HEK293 (cell line): ENCODE results near the gene OGFOD3.
A peak's percentile ranks its signal among the peaks of the same experiment; 100 is the strongest.

ENCODE experiments used
- GLI2 ChIP-seq: fragments of 450-650 bp; formaldehyde crosslinking; IDR thresholded peaks from 2 replicates; pipeline ENCODE4; 2017; ENCODE audit warnings: missing biosample characterization, missing genetic modification characterization, low read depth, borderline replicate concordance
- GLIS1 ChIP-seq: fragments of 450-650 bp; formaldehyde crosslinking; IDR thresholded peaks from 2 replicates; pipeline ENCODE4 v1.5.1; 2016; ENCODE audit warnings: missing biosample characterization, missing genetic modification characterization
- KLF7 ChIP-seq: fragments of 450-650 bp; formaldehyde crosslinking; IDR thresholded peaks from 2 replicates; pipeline ENCODE4 v1.5.1; 2016; ENCODE audit warnings: missing biosample characterization, missing genetic modification characterization, borderline replicate concordance
- KLF8 ChIP-seq: fragments of 450-650 bp; formaldehyde crosslinking; IDR thresholded peaks from 2 replicates; pipeline ENCODE4 v1.5.1; 2016; ENCODE audit warnings: missing biosample characterization, missing genetic modification characterization
- KLF9 ChIP-seq: fragments of 450-650 bp; formaldehyde crosslinking; IDR thresholded peaks from 2 replicates; pipeline ENCODE4 v1.5.1; 2016; ENCODE audit warnings: missing biosample characterization, missing genetic modification characterization, low read depth
- YY1 ChIP-seq: fragments of 450-650 bp; formaldehyde crosslinking; IDR thresholded peaks from 2 replicates; pipeline ENCODE4 v1.5.1; 2018; ENCODE audit warnings: missing biosample characterization, missing genetic modification characterization
- ZBTB8A ChIP-seq: fragments of 450-650 bp; formaldehyde crosslinking; IDR thresholded peaks from 2 replicates; pipeline ENCODE4 v1.5.1; 2016; ENCODE audit warnings: missing biosample characterization, missing genetic modification characterization
- ZFP37 ChIP-seq: fragments of 450-650 bp; formaldehyde crosslinking; IDR thresholded peaks from 2 replicates; pipeline ENCODE4 v1.5.1; 2016; ENCODE audit warnings: missing biosample characterization, missing genetic modification characterization
- ZNF114 ChIP-seq: fragments of 450-650 bp; formaldehyde crosslinking; IDR thresholded peaks from 2 replicates; pipeline ENCODE4 v1.5.0; 2017; ENCODE audit warnings: missing biosample characterization, missing genetic modification characterization
- ZNF169 ChIP-seq: fragments of 450-650 bp; formaldehyde crosslinking; IDR thresholded peaks from 2 replicates; pipeline ENCODE4 v1.5.1; 2016; ENCODE audit warnings: missing biosample characterization, missing genetic modification characterization
- ZNF37A ChIP-seq: fragments of 450-650 bp; IDR thresholded peaks from 2 replicates; pipeline ENCODE4 v1.5.1; 2018; ENCODE audit warnings: missing biosample characterization, missing genetic modification characterization
- ZNF501 ChIP-seq: fragments of 450-650 bp; formaldehyde crosslinking; IDR thresholded peaks from 2 replicates; pipeline ENCODE4 v1.5.1; 2016; ENCODE audit warnings: missing biosample characterization, missing genetic modification characterization
- ZNF514 ChIP-seq: fragments of 450-650 bp; formaldehyde crosslinking; IDR thresholded peaks from 2 replicates; pipeline ENCODE4 v1.5.1; 2016; ENCODE audit warnings: missing biosample characterization, missing genetic modification characterization
- ZNF660 ChIP-seq: fragments of 450-650 bp; IDR thresholded peaks from 2 replicates; pipeline ENCODE4 v1.5.1; 2018; ENCODE audit warnings: missing biosample characterization, mild to moderate bottlenecking, missing genetic modification characterization
- ZNF785 ChIP-seq: fragments of 450-650 bp; formaldehyde crosslinking; IDR thresholded peaks from 2 replicates; pipeline ENCODE4 v1.5.1; 2016; ENCODE audit warnings: missing biosample characterization, missing genetic modification characterization
- TF ChIP-seq, protein P1 (sequence below): fragments of 450-650 bp; formaldehyde crosslinking; IDR thresholded peaks from 2 replicates; pipeline ENCODE4 v1.5.1; 2017; ENCODE audit warnings: missing biosample characterization, mild to moderate bottlenecking, missing genetic modification characterization, moderate library complexity
- TF ChIP-seq, protein P2 (sequence below): IDR thresholded peaks from 2 replicates; pipeline ENCODE4 v1.6.1; 2011; ENCODE audit warnings: mild to moderate bottlenecking, low read depth, low read length, borderline replicate concordance
- TF ChIP-seq, protein P3 (sequence below): fragments of 450-650 bp; formaldehyde crosslinking; IDR thresholded peaks from 2 replicates; pipeline ENCODE4 v1.5.1; 2016; ENCODE audit warnings: missing biosample characterization, missing genetic modification characterization
- TF ChIP-seq, protein P4 (sequence below): fragments of 450-650 bp; formaldehyde crosslinking; IDR thresholded peaks from 2 replicates; pipeline ENCODE4 v1.5.1; 2016; ENCODE audit warnings: missing biosample characterization, missing genetic modification characterization
- TF ChIP-seq, protein P5 (sequence below): fragments of 450-650 bp; formaldehyde crosslinking; conservative IDR thresholded peaks from 2 replicates; pipeline ENCODE4 v1.5.1; 2016; ENCODE audit warnings: low read depth, missing biosample characterization, missing genetic modification characterization
- TF ChIP-seq, protein P6 (sequence below): fragments of 450-650 bp; formaldehyde crosslinking; IDR thresholded peaks from 2 replicates; pipeline ENCODE4 v1.5.1; 2017; ENCODE audit warnings: missing biosample characterization, missing genetic modification characterization
- TF ChIP-seq, protein P7 (sequence below): fragments of 450-650 bp; formaldehyde crosslinking; IDR thresholded peaks from 2 replicates; pipeline ENCODE4 v1.5.1; 2016; ENCODE audit warnings: missing biosample characterization, missing genetic modification characterization
- TF ChIP-seq, protein P8 (sequence below): fragments of 450-650 bp; formaldehyde crosslinking; IDR thresholded peaks from 2 replicates; pipeline ENCODE4; 2016; ENCODE audit warnings: missing biosample characterization, missing genetic modification characterization

The OGFOD3 gene

DNA sequence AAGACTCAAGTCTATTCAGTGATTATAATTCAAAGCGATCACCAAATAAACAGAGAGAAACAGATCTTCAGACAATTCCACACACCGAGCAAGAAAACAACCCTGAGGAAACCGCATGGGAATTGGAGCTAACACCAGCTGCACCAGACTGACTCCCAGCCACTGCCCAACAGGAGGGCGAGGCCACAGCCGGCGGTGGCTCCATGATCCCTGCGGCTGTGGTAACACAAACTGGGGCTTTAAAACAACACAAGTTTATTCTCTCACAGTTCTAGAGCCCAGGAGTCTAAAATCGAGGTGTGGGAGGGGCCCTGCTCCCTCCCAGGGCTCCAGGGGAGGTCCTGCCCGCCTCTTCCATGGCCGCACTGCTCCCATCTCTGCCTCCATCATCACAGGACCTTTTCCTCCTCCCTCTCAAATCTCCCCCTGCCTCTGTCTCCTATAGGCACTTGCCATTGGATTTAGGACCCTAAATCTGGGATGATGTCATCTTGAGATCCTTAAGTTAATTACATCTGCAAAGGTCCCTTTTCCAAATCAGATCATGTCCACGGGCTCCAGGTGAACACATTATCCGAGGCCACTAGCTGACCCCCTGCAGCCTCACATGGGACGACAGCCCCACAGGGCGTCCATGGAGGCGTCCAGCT, 10.0 kb downstream of the OGFOD3 start (continued):
- TF ChIP-seq, protein P1, sequence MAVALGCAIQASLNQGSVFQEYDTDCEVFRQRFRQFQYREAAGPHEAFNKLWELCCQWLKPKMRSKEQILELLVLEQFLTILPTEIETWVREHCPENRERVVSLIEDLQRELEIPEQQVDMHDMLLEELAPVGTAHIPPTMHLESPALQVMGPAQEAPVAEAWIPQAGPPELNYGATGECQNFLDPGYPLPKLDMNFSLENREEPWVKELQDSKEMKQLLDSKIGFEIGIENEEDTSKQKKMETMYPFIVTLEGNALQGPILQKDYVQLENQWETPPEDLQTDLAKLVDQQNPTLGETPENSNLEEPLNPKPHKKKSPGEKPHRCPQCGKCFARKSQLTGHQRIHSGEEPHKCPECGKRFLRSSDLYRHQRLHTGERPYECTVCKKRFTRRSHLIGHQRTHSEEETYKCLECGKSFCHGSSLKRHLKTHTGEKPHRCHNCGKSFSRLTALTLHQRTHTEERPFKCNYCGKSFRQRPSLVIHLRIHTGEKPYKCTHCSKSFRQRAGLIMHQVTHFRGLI, result no peak
- TF ChIP-seq ZNF501 (no peak), ZNF660 (tag by site-specific recombination) (no peak), ZFP37 (tag by site-specific recombination) (no peak), ZNF37A (tag by site-specific recombination) (no peak), ZNF514 (tag by site-specific recombination) (no peak), ZNF785 (no peak), ZNF114 (no peak), GLIS1 (tag by site-specific recombination) (peak; percentile 42; the same call in 1 of the 2 replicates), ZNF169 (tag by site-specific recombination) (no peak), GLI2 (tag by site-specific recombination) (no peak), ZBTB8A (tag by site-specific recombination) (no peak), KLF9 (tag by site-specific recombination) (no peak), YY1 (tag by site-specific recombination) (no peak), KLF7 (no peak), KLF8 (tag by site-specific recombination) (no peak)
- TF ChIP-seq, protein P2, sequence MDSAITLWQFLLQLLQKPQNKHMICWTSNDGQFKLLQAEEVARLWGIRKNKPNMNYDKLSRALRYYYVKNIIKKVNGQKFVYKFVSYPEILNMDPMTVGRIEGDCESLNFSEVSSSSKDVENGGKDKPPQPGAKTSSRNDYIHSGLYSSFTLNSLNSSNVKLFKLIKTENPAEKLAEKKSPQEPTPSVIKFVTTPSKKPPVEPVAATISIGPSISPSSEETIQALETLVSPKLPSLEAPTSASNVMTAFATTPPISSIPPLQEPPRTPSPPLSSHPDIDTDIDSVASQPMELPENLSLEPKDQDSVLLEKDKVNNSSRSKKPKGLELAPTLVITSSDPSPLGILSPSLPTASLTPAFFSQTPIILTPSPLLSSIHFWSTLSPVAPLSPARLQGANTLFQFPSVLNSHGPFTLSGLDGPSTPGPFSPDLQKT, result no peak
- TF ChIP-seq, protein P3, sequence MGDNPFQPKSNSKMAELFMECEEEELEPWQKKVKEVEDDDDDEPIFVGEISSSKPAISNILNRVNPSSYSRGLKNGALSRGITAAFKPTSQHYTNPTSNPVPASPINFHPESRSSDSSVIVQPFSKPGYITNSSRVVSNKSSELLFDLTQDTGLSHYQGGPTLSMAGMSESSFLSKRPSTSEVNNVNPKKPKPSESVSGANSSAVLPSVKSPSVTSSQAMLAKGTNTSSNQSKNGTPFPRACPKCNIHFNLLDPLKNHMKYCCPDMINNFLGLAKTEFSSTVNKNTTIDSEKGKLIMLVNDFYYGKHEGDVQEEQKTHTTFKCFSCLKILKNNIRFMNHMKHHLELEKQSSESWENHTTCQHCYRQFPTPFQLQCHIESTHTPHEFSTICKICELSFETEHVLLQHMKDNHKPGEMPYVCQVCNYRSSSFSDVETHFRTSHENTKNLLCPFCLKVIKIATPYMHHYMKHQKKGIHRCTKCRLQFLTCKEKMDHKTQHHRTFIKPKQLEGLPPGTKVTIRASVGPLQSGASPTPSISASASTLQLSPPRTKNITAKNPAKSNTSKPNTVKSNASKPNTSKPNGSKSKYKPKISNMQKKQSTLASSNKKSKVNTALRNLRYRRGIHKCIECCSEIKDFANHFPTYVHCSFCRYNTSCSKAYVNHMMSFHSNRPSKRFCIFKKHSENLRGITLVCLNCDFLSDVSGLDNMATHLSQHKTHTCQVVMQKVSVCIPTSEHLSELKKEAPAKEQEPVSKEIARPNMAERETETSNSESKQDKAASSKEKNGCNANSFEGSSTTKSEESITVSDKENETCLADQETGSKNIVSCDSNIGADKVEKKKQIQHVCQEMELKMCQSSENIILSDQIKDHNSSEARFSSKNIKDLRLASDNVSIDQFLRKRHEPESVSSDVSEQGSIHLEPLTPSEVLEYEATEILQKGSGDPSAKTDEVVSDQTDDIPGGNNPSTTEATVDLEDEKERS, result no peak
- TF ChIP-seq, protein P4, sequence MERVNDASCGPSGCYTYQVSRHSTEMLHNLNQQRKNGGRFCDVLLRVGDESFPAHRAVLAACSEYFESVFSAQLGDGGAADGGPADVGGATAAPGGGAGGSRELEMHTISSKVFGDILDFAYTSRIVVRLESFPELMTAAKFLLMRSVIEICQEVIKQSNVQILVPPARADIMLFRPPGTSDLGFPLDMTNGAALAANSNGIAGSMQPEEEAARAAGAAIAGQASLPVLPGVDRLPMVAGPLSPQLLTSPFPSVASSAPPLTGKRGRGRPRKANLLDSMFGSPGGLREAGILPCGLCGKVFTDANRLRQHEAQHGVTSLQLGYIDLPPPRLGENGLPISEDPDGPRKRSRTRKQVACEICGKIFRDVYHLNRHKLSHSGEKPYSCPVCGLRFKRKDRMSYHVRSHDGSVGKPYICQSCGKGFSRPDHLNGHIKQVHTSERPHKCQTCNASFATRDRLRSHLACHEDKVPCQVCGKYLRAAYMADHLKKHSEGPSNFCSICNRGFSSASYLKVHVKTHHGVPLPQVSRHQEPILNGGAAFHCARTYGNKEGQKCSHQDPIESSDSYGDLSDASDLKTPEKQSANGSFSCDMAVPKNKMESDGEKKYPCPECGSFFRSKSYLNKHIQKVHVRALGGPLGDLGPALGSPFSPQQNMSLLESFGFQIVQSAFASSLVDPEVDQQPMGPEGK, result 0 out of 2 replicates have a peak, but pooled peaks have one; percentile 9
- TF ChIP-seq, protein P5, sequence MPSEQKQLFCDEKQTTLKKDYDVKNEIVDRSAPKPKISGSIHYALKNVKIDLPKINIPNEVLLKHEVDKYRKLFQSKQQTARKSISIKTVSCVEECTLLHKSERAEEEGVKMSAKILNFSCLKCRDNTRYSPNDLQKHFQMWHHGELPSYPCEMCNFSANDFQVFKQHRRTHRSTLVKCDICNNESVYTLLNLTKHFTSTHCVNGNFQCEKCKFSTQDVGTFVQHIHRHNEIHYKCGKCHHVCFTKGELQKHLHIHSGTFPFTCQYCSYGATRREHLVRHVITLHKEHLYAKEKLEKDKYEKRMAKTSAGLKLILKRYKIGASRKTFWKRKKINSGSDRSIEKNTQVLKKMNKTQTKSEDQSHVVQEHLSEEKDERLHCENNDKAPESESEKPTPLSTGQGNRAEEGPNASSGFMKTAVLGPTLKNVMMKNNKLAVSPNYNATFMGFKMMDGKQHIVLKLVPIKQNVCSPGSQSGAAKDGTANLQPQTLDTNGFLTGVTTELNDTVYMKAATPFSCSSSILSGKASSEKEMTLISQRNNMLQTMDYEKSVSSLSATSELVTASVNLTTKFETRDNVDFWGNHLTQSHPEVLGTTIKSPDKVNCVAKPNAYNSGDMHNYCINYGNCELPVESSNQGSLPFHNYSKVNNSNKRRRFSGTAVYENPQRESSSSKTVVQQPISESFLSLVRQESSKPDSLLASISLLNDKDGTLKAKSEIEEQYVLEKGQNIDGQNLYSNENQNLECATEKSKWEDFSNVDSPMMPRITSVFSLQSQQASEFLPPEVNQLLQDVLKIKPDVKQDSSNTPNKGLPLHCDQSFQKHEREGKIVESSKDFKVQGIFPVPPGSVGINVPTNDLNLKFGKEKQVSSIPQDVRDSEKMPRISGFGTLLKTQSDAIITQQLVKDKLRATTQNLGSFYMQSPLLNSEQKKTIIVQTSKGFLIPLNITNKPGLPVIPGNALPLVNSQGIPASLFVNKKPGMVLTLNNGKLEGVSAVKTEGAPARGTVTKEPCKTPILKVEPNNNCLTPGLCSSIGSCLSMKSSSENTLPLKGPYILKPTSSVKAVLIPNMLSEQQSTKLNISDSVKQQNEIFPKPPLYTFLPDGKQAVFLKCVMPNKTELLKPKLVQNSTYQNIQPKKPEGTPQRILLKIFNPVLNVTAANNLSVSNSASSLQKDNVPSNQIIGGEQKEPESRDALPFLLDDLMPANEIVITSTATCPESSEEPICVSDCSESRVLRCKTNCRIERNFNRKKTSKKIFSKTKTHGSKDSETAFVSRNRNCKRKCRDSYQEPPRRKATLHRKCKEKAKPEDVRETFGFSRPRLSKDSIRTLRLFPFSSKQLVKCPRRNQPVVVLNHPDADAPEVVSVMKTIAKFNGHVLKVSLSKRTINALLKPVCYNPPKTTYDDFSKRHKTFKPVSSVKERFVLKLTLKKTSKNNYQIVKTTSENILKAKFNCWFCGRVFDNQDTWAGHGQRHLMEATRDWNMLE (tag by site-specific recombination), result no peak
- TF ChIP-seq, protein P6, sequence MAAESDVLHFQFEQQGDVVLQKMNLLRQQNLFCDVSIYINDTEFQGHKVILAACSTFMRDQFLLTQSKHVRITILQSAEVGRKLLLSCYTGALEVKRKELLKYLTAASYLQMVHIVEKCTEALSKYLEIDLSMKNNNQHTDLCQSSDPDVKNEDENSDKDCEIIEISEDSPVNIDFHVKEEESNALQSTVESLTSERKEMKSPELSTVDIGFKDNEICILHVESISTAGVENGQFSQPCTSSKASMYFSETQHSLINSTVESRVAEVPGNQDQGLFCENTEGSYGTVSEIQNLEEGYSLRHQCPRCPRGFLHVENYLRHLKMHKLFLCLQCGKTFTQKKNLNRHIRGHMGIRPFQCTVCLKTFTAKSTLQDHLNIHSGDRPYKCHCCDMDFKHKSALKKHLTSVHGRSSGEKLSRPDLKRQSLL, result peak; percentile 82; the same call in 1 of the 2 replicates
- TF ChIP-seq, protein P7, sequence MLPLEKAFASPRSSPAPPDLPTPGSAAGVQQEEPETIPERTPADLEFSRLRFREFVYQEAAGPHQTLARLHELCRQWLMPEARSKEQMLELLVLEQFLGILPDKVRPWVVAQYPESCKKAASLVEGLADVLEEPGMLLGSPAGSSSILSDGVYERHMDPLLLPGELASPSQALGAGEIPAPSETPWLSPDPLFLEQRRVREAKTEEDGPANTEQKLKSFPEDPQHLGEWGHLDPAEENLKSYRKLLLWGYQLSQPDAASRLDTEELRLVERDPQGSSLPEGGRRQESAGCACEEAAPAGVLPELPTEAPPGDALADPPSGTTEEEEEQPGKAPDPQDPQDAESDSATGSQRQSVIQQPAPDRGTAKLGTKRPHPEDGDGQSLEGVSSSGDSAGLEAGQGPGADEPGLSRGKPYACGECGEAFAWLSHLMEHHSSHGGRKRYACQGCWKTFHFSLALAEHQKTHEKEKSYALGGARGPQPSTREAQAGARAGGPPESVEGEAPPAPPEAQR (tag by site-specific recombination), result no peak
- TF ChIP-seq, protein P8, sequence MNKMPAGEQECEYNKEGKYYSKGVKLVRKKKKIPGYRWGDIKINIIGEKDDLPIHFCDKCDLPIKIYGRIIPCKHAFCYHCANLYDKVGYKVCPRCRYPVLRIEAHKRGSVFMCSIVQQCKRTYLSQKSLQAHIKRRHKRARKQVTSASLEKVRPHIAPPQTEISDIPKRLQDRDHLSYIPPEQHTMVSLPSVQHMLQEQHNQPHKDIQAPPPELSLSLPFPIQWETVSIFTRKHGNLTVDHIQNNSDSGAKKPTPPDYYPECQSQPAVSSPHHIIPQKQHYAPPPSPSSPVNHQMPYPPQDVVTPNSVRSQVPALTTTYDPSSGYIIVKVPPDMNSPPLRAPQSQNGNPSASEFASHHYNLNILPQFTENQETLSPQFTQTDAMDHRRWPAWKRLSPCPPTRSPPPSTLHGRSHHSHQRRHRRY (tag by site-specific recombination), result no peak
